Astrocyte of the spinal cord (primary cell): Measurements from ENCODE around the gene S1PR3.
A peak's percentile ranks its signal among the peaks of the same experiment; 100 is the strongest.

Experiments used
- DNase-seq: peaks from one replicate; pipeline ENCODE4 v3.0.0; 2011; ENCODE audit warnings: low read depth, low spot score
- H3K4me3 ChIP-seq: 2 replicates; pipeline ENCODE4 v1.5.1; 2011; ENCODE audit warnings: low read depth, mild to moderate bottlenecking, low read length, moderate library complexity
- in situ Hi-C: cut with HindIII; loops from 2 replicates; pipeline ENCODE4 v1.10.0; 2017; ENCODE audit warnings: low sequenced_read_pairs
- TF ChIP-seq, protein P1 (sequence below): IDR thresholded peaks from 2 replicates; pipeline ENCODE4 v1.5.1; 2012; ENCODE audit warnings: low read depth, mild to moderate bottlenecking, low read length, inconsistent platforms

S1PR3 gene

DNA sequence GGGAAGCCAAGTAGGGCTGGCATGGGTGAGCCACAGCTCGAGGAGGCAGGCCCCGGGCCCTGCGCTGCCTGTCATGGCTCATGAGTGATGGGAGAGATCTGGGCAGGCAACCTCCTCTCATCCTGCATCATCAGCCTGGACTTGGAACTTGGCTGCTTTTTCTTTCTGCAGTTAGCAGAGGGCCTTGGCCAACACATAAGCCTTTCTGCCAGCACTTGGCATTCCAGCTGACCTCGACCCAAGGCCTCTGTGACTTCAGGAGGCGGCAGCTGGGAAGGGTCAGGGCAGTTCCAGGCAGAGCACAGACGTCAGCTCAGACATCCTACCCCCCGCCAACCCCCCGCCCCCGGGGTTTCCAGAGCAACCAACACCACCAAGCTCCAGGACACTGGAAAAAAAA lies 7.6 kb downstream of the S1PR3 start:
- TF ChIP-seq, protein P1, sequence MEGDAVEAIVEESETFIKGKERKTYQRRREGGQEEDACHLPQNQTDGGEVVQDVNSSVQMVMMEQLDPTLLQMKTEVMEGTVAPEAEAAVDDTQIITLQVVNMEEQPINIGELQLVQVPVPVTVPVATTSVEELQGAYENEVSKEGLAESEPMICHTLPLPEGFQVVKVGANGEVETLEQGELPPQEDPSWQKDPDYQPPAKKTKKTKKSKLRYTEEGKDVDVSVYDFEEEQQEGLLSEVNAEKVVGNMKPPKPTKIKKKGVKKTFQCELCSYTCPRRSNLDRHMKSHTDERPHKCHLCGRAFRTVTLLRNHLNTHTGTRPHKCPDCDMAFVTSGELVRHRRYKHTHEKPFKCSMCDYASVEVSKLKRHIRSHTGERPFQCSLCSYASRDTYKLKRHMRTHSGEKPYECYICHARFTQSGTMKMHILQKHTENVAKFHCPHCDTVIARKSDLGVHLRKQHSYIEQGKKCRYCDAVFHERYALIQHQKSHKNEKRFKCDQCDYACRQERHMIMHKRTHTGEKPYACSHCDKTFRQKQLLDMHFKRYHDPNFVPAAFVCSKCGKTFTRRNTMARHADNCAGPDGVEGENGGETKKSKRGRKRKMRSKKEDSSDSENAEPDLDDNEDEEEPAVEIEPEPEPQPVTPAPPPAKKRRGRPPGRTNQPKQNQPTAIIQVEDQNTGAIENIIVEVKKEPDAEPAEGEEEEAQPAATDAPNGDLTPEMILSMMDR, result no peak
- in situ Hi-C loops, result no loop called here
- no peak overlapping the region for H3K4me3 ChIP-seq
- peak; percentile 55 for DNase-seq

DNA sequence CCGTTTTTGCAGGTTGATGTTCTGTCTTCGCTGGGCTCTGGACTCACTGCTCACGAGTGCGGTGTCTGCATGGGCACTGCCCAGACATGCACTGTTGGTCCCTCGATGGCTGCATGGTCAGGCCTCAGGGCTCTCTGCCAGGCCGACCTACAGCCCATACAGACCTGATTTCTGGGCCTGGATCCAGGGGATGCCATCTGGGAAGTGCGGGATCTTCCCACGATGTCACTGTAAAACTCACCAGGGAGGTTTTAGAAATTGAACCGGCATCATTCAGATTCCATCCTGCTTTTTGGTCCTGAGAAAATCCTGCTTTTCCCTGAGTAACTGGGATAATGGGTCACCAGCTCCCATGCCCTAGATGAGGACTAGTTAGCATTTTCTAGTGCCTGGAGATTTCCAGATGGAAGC lies 9.1 kb downstream of the S1PR3 start:
- no peak overlapping the region for H3K4me3 ChIP-seq
- no peak for DNase-seq
- in situ Hi-C loops, result no loop called here
- TF ChIP-seq, protein P1, result no peak

DNA sequence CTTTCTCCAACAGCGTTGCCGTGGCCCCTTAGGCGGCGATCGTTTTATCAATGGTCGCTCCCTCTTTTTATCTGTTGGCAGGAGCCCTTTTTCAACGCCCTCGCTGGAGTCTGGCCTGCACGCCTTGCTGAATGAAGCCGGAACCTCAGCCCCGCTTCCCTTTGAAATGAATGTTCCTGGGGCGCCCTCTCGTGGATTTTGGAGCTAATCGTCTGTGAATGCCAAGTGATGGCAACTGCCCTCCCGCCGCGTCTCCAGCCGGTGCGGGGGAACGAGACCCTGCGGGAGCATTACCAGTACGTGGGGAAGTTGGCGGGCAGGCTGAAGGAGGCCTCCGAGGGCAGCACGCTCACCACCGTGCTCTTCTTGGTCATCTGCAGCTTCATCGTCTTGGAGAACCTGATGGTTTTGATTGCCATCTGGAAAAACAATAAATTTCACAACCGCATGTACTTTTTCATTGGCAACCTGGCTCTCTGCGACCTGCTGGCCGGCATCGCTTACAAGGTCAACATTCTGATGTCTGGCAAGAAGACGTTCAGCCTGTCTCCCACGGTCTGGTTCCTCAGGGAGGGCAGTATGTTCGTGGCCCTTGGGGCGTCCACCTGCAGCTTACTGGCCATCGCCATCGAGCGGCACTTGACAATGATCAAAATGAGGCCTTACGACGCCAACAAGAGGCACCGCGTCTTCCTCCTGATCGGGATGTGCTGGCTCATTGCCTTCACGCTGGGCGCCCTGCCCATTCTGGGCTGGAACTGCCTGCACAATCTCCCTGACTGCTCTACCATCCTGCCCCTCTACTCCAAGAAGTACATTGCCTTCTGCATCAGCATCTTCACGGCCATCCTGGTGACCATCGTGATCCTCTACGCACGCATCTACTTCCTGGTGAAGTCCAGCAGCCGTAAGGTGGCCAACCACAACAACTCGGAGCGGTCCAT lies 10.0 kb downstream of the S1PR3 start:
- peak; percentile 84 for DNase-seq
- in situ Hi-C loops, result no loop called here
- TF ChIP-seq, protein P1, result peak; percentile 70
- H3K4me3 ChIP-seq, result no peak overlapping the region

DNA sequence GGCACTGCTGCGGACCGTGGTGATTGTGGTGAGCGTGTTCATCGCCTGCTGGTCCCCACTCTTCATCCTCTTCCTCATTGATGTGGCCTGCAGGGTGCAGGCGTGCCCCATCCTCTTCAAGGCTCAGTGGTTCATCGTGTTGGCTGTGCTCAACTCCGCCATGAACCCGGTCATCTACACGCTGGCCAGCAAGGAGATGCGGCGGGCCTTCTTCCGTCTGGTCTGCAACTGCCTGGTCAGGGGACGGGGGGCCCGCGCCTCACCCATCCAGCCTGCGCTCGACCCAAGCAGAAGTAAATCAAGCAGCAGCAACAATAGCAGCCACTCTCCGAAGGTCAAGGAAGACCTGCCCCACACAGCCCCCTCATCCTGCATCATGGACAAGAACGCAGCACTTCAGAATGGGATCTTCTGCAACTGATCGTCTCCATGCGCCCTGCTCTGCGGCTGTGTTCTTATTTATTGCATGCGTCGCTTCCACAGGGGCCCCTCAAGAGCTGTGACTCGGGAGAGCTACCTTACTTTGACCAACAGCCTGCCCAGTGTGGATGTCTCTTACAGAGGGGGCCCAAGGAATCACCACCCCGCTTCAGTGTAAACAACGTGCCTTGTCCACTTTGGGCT lies 10.8 kb downstream of the S1PR3 start:
- DNase-seq, result no peak
- TF ChIP-seq, protein P1, result no peak
- in situ Hi-C loops, result no loop called here

DNA sequence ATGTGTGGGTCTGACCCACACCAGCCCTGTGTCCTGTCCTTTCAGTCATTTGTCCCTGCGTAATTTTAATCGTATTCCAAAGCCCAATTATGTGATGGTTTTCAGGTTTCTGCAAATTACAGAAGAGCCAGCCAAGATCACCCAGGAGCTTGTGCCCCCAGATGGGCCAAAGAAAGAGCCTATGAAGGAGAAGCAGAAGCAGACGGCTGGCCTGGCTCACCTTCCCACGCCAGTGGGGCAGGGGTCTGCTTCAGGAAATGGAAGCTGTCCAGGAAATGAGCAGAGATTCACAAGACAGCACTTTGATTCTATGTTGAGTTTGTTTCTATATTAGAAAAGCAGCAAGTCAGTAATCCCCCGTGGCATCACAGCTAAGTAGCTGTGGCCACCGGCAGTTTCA lies 11.7 kb downstream of the S1PR3 start:
- H3K4me3 ChIP-seq, result no peak overlapping the region
- in situ Hi-C loops, result no loop called here
- TF ChIP-seq, protein P1, result no peak
- no peak for DNase-seq

More for the DNA sequence above, 10.8 kb downstream of the S1PR3 start:
- H3K4me3 ChIP-seq, result no peak overlapping the region

DNA sequence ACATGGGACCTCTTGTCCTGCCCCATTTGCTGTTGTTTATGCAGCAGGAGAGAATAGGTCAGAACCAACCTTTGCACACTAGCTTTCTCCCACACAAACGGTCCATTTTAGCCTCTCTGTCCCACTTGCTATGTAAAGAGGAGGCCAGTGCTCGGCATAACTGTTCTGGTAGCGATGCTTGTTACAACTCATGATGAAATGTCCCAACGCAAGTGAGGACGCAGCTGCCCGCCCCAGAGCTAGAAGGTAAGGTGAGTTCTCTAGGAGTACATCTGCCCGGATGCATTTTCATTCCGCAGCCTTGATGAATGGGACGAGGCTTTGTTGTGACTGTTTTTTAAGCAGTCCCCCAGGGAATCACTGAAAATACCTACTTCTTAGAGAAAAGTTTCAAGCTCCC lies 14.1 kb downstream of the S1PR3 start:
- TF ChIP-seq, protein P1, result no peak
- H3K4me3 ChIP-seq, result no peak overlapping the region
- in situ Hi-C loops, result no loop called here
- DNase-seq, result no peak
